HEK293 (cell line): ENCODE results near the gene ZNF70.
A peak's percentile ranks its signal among the peaks of the same experiment; 100 is the strongest.

ENCODE experiments used
- CTCF ChIA-PET: fragments of 350-600 bp; formaldehyde crosslinking; extraction: SDS; loops from one replicate; lab custom pipeline; 2021; ENCODE audit warnings: antibody characterized with exemption; lab: Yijun Ruan, JAX
- POLR2A ChIA-PET: fragments of 300-600 bp; formaldehyde crosslinking; extraction: SDS; loops from one replicate; lab custom pipeline; 2020; ENCODE audit warnings: antibody characterized with exemption, inconsistent platforms; lab: Yijun Ruan, JAX
- H3K27ac ChIP-seq: fragments of 200-500 bp; sonication (Bioruptor generic); 2 replicates; pipeline ENCODE4 v1.5.1; 2014; ENCODE audit warnings: low read depth, low read length, control low read depth, inconsistent platforms; ENCODE audit errors: extremely low read depth
- H3K36me3 ChIP-seq, 2 experiments: fragments of 200-500 bp in 1 of 2; sonication (Bioruptor generic) in 1 of 2; 1 replicate in 1 of 2; 2 replicates in 1 of 2; pipeline ENCODE4 v1.5.1; 2014 to 2017; ENCODE audit warnings: inconsistent platforms in 2 of 2, low read length in 2 of 2; ENCODE audit not compliant: control insufficient read depth in 2 of 2, insufficient read depth in 1 of 2
- H3K4me1 ChIP-seq: fragments of 200-500 bp; sonication (Bioruptor generic); 2 replicates; pipeline ENCODE4 v1.5.1; 2014; ENCODE audit warnings: mild to moderate bottlenecking, low read length, inconsistent platforms; ENCODE audit not compliant: control insufficient read depth, insufficient read depth
- H3K4me3 ChIP-seq: 2 replicates; pipeline ENCODE4 v1.5.1; 2011; ENCODE audit warnings: low read depth, mild to moderate bottlenecking, control low read depth, low read length, moderate library complexity
- H3K9me3 ChIP-seq: fragments of 200-500 bp; sonication (Bioruptor generic); 2 replicates; pipeline ENCODE4 v1.5.1; 2014; ENCODE audit warnings: low read depth, low read length, inconsistent platforms; ENCODE audit not compliant: control insufficient read depth, insufficient read depth
- ATF2 ChIP-seq: fragments of 450-650 bp; formaldehyde crosslinking; IDR thresholded peaks from 2 replicates; pipeline ENCODE4 v1.5.1; 2016; ENCODE audit warnings: missing biosample characterization, missing genetic modification characterization, low read depth
- GFI1B ChIP-seq: fragments of 450-650 bp; formaldehyde crosslinking; IDR thresholded peaks from 2 replicates; pipeline ENCODE4 v1.5.1; 2016; ENCODE audit warnings: missing biosample characterization, missing genetic modification characterization
- KLF8 ChIP-seq: fragments of 450-650 bp; formaldehyde crosslinking; IDR thresholded peaks from 2 replicates; pipeline ENCODE4 v1.5.1; 2016; ENCODE audit warnings: missing biosample characterization, missing genetic modification characterization
- MEIS1 ChIP-seq: sonication (generic); formaldehyde crosslinking; IDR thresholded peaks from 2 replicates; pipeline ENCODE4 v1.8.1; 2022; ENCODE audit warnings: missing genetic modification reagents, mild to moderate bottlenecking, borderline replicate concordance
- OSR2 ChIP-seq: fragments of 450-650 bp; formaldehyde crosslinking; IDR thresholded peaks from 2 replicates; pipeline ENCODE4 v1.5.1; 2016; ENCODE audit warnings: missing biosample characterization, missing genetic modification characterization
- PRDM1 ChIP-seq: fragments of 450-650 bp; formaldehyde crosslinking; IDR thresholded peaks from 2 replicates; pipeline ENCODE4; 2016; ENCODE audit warnings: missing biosample characterization, missing genetic modification characterization
- SP7 ChIP-seq: fragments of 450-650 bp; formaldehyde crosslinking; IDR thresholded peaks from 2 replicates; pipeline ENCODE4 v1.5.1; 2016; ENCODE audit warnings: missing biosample characterization, missing genetic modification characterization
- ZNF132 ChIP-seq: fragments of 450-650 bp; formaldehyde crosslinking; IDR thresholded peaks from 2 replicates; pipeline ENCODE4 v1.5.1; 2017; ENCODE audit warnings: missing biosample characterization, missing genetic modification characterization, borderline replicate concordance
- ZNF155 ChIP-seq: fragments of 450-650 bp; formaldehyde crosslinking; IDR thresholded peaks from 2 replicates; pipeline ENCODE4 v1.5.1; 2016; ENCODE audit warnings: missing biosample characterization, missing genetic modification characterization
- ZNF16 ChIP-seq: fragments of 450-650 bp; formaldehyde crosslinking; IDR thresholded peaks from 2 replicates; pipeline ENCODE4 v1.5.1; 2016; ENCODE audit warnings: low read depth, missing biosample characterization, missing genetic modification characterization
- ZNF2 ChIP-seq: fragments of 450-650 bp; formaldehyde crosslinking; IDR thresholded peaks from 2 replicates; pipeline ENCODE4 v1.5.1; 2016; ENCODE audit warnings: missing biosample characterization, missing genetic modification characterization
- ZNF202 ChIP-seq: fragments of 450-650 bp; formaldehyde crosslinking; IDR thresholded peaks from 2 replicates; pipeline ENCODE4 v1.5.1; 2016; ENCODE audit warnings: missing biosample characterization, missing genetic modification characterization, borderline replicate concordance
- ZNF266 ChIP-seq: fragments of 450-650 bp; formaldehyde crosslinking; IDR thresholded peaks from 2 replicates; pipeline ENCODE4 v1.5.1; 2016; ENCODE audit warnings: missing biosample characterization, missing genetic modification characterization, low read depth
- ZNF335 ChIP-seq: fragments of 450-650 bp; formaldehyde crosslinking; conservative IDR thresholded peaks from 2 replicates; pipeline ENCODE4 v1.5.1; 2016; ENCODE audit warnings: missing biosample characterization, missing genetic modification characterization
- ZNF404 ChIP-seq: fragments of 450-650 bp; formaldehyde crosslinking; IDR thresholded peaks from 2 replicates; pipeline ENCODE4 v1.5.1; 2017; ENCODE audit warnings: missing biosample characterization, missing genetic modification characterization
- ZNF521 ChIP-seq: fragments of 450-650 bp; formaldehyde crosslinking; IDR thresholded peaks from 2 replicates; pipeline ENCODE4 v1.5.1; 2017; ENCODE audit warnings: missing biosample characterization, mild to moderate bottlenecking, missing genetic modification characterization
- ZNF544 ChIP-seq: fragments of 450-650 bp; formaldehyde crosslinking; IDR thresholded peaks from 2 replicates; pipeline ENCODE4 v1.5.0; 2017; ENCODE audit warnings: missing biosample characterization, missing genetic modification characterization
- ZNF560 ChIP-seq: fragments of 450-650 bp; formaldehyde crosslinking; IDR thresholded peaks from 2 replicates; pipeline ENCODE4 v1.5.1; 2017; ENCODE audit warnings: missing biosample characterization, missing genetic modification characterization, borderline replicate concordance
- ZNF585B ChIP-seq: fragments of 450-650 bp; formaldehyde crosslinking; IDR thresholded peaks from 2 replicates; pipeline ENCODE4 v1.5.1; 2016; ENCODE audit warnings: missing biosample characterization, missing genetic modification characterization
- ZNF600 ChIP-seq: fragments of 450-650 bp; formaldehyde crosslinking; IDR thresholded peaks from 2 replicates; pipeline ENCODE4 v1.5.1; 2016; ENCODE audit warnings: missing biosample characterization, missing genetic modification characterization
- ZNF623 ChIP-seq: fragments of 450-650 bp; formaldehyde crosslinking; IDR thresholded peaks from 2 replicates; pipeline ENCODE4 v1.5.1; 2016; ENCODE audit warnings: missing biosample characterization, missing genetic modification characterization
- ZNF791 ChIP-seq: fragments of 450-650 bp; formaldehyde crosslinking; IDR thresholded peaks from 2 replicates; pipeline ENCODE4 v1.5.1; 2016; ENCODE audit warnings: missing biosample characterization, missing genetic modification characterization
- ZNF792 ChIP-seq: fragments of 450-650 bp; formaldehyde crosslinking; IDR thresholded peaks from 2 replicates; pipeline ENCODE4 v1.5.1; 2016; ENCODE audit warnings: missing biosample characterization, missing genetic modification characterization

Gene ZNF70

GRCh38 chr22:23790819-23791737 is 40.2 kb upstream of the ZNF70 start (continued):
- TF ChIP-seq ZNF404 (no peak), GFI1B (tag by site-specific recombination) (no peak), ZNF155 (no peak), ZNF132 (tag by site-specific recombination) (no peak), ZNF600 (tag by site-specific recombination) (no peak), ZNF202 (tag by site-specific recombination) (no peak), ZNF16 (no peak), KLF8 (tag by site-specific recombination) (no peak), ZNF792 (tag by site-specific recombination) (no peak), ZNF266 (tag by site-specific recombination) (no peak)
- TF ChIP-seq, all 188 proteins: peak for 0

- ChIA-PET CTCF (interaction anchor here (0.7 to 1.6 kb wide), 2 partner anchors 9 to 58 kb away, joined by 3 to 4 read pairs; no protein-coding TSS in a partner anchor), POLR2A (interaction anchor here (1.0 to 2.0 kb wide), 4 partner anchors 8 to 105 kb away, joined by 3 to 7 read pairs (median 6); partner anchors contain the start of genes CHCHD10, MIF and ZNF70)
- no peak overlapping the region for H3K4me3 ChIP-seq
- TF ChIP-seq ATF2 (tag by site-specific recombination) (no peak), ZNF2 (no peak), ZNF791 (tag by site-specific recombination) (no peak), MEIS1 (CRISPR knock-in tag) (no peak), PRDM1 (tag by site-specific recombination) (no peak), ZNF560 (tag by site-specific recombination) (no peak)
- peaks cover 24 to 42% of the 10 kb centered on the region in 2 experiments for H3K36me3 ChIP-seq
- H3K27ac ChIP-seq = no peak overlapping the region
- H3K4me1 ChIP-seq = peaks cover 9% of the 10 kb centered on the region
- H3K9me3 ChIP-seq = no peaks in the 10 kb centered on the region
Observed at GRCh38 chr22:23789638-23790037, 38.7 kb upstream of the ZNF70 start.

GRCh38 chr22:23789121-23789520 is 38.2 kb upstream of the ZNF70 start:
- Histone ChIP-seq H3K4me1 (peaks cover 9% of the 10 kb centered on the region), H3K9me3 (no peaks in the 10 kb centered on the region), H3K27ac (no peak overlapping the region), H3K36me3 (peaks cover 19 to 37% of the 10 kb centered on the region in 2 experiments), H3K4me3 (no peak overlapping the region)
- ChIA-PET POLR2A (interaction anchor here (1.0 to 2.0 kb wide), 5 partner anchors 9 to 105 kb away, joined by 3 to 7 read pairs (median 5); partner anchors contain the start of genes CHCHD10, DERL3, MIF and ZNF70), CTCF (interaction anchor here (0.7 to 1.6 kb wide), 2 partner anchors 8 to 59 kb away, joined by 3 to 4 read pairs; no protein-coding TSS in a partner anchor)
- TF ChIP-seq OSR2 (0 out of 2 replicates have a peak, but pooled peaks have one; percentile 18), ZNF544 (tag by site-specific recombination) (no peak), ZNF585B (tag by site-specific recombination) (no peak), ZNF335 (tag by site-specific recombination) (peak; percentile 35; the same call in 1 of the 2 replicates), PRDM1 (tag by site-specific recombination) (peak; percentile 27; the same call in 1 of the 2 replicates), SP7 (0 out of 2 replicates have a peak, but pooled peaks have one; percentile 28), ZNF623 (tag by site-specific recombination) (no peak), ZNF521 (no peak)
